Gastroesophageal sphincter (tissue), 4 donors: ENCODE measurements around the gene BEX2. TPM values are rescaled to one million over a fixed set of nuclear protein-coding genes. Genes with fewer than 3 reads are reported as not detected.

Experiments
- ATAC-seq: fragments of 150-250 bp; one replicate; pipeline ENCODE4 v1.9.1; 2016; ENCODE audit warnings: mild to moderate bottlenecking, moderate library complexity
- H3K27ac ChIP-seq, 4 donors: fragments of 200-600 bp; sonication (generic) in 3 of 4; 1 replicate in 3 of 4; 2 replicates in 1 of 4; pipeline ENCODE4 v1.5.1; 2016 to 2019
- H3K27me3 ChIP-seq: fragments of 200-600 bp; sonication (generic); one replicate; pipeline ENCODE4 v1.5.1; 2019
- H3K36me3 ChIP-seq, 2 donors: fragments of 200-600 bp; sonication (generic); one replicate each; pipeline ENCODE4 v1.5.1; 2019; ENCODE audit warnings: control low read depth in 1 of 2
- H3K4me1 ChIP-seq, 3 donors: fragments of 200-600 bp; sonication (generic); 1 replicate in 2 of 3; 2 replicates in 1 of 3; pipeline ENCODE4 v1.5.1; 2016 to 2019; ENCODE audit warnings: control low read depth in 2 of 3
- H3K4me3 ChIP-seq, 2 donors: fragments of 200-600 bp; sonication (generic); one replicate each; pipeline ENCODE4 v1.5.1; 2019; ENCODE audit warnings: mild to moderate bottlenecking in 1 of 2, moderate library complexity in 1 of 2
- H3K9me3 ChIP-seq, 3 donors: fragments of 200-600 bp; sonication (generic); one replicate each; pipeline ENCODE4 v1.5.1; 2017 to 2019; ENCODE audit warnings: control low read depth in 2 of 3
- CTCF ChIP-seq, 4 experiments: fragments of 200-600 bp in 2 of 4; fragments of 450-650 bp in 2 of 4; sonication (generic) in 1 of 4; IDR thresholded peaks; one replicate each; pipeline ENCODE4 v1.5.1; 2017 to 2019; ENCODE audit warnings: antibody characterized with exemption in 4 of 4, mild to moderate bottlenecking in 2 of 4, moderate library complexity in 2 of 4
- EP300 ChIP-seq: sonication (generic); formaldehyde crosslinking; IDR thresholded peaks from one replicate; pipeline ENCODE4 v1.6.1; 2017; ENCODE audit warnings: antibody characterized with exemption, mild to moderate bottlenecking
- POLR2A ChIP-seq, 2 donors: fragments of 450-650 bp; IDR thresholded peaks; one replicate each; pipeline ENCODE4 v1.6.1; 2017; ENCODE audit warnings: antibody characterized with exemption in 2 of 2, mild to moderate bottlenecking in 2 of 2, moderate library complexity in 1 of 2
- POLR2AphosphoS5 ChIP-seq: sonication (generic); formaldehyde crosslinking; IDR thresholded peaks from one replicate; pipeline ENCODE4 v1.6.1; 2017; ENCODE audit warnings: antibody characterized with exemption
- WGBS, 2 donors: methylation state at CpG; one replicate each; pipeline ENCODE4 v1.1.5; 2018; ENCODE audit warnings: low coverage in 1 of 2; 5-methylcytosine and 5-hydroxymethylcytosine counted together
- small RNA-seq, 4 donors: library from RNA; depleted of rRNA; stranded (forward); fragments of <200 nt; gene quantifications; one replicate each; pipeline ENCODE3, GENCODE V24; 2016
- total RNA-seq, 4 donors: library from RNA; depleted of rRNA; stranded (reverse); fragments of >200 nt; gene quantifications; one replicate each; pipeline ENCODE4 v1.1.0, GENCODE V29; 2016

Gene BEX2
- total RNA-seq, 4 donors from 2014 or later, result 2.3 to 24.5 (median 5.4) TPM

- peaks cover 15% of the 10 kb centered on the region for H3K27me3 ChIP-seq
- no peak for ATAC-seq
- WGBS, 2 donors, result 90% methylated on average over 4 of the region's 4 CpGs; no CpG with 5 or more reads in 1 of the 2 donors
- no peak overlapping the region for H3K4me3 ChIP-seq
- H3K36me3 ChIP-seq, result no peaks in the 10 kb centered on the region
- TF ChIP-seq POLR2A (IDR thresholded peaks at IDR 0.05), result no peak
- TF ChIP-seq POLR2AphosphoS5, result no peak
- no peak for TF ChIP-seq CTCF (IDR thresholded peaks at IDR 0.05)
- TF ChIP-seq EP300, result no peak
- no peak overlapping the region for H3K27ac ChIP-seq
- H3K4me1 ChIP-seq, result peaks cover 0 to 9% (median 0%) of the 10 kb centered on the region in 3 donors
- no peaks in the 10 kb centered on the region for H3K9me3 ChIP-seq
These were observed 36.5 kb downstream of the BEX2 start for GRCh38 chrX:103274284-103274683.

Small RNA genes within 50 kb of the gene (small RNA-seq; reads per million reads assigned to genes)
- 0 reads per million in 4 donors for gene Z92846.1

Other genes starting within 250 kb of the BEX2 start
- 10 to 100 TPM in 1 of 4 donors, 1 to 10 TPM in 3; 1.5 to 22.1 (median 2.9) TPM for gene BEX1, start 246.8 kb downstream of the BEX2 start, total RNA-seq
- gene NXF3, start 217.8 kb downstream of the BEX2 start, total RNA-seq, result under 1 TPM in 2 of 4 donors, not detected in 2; 0.31 to 0.87 TPM
- 10 to 100 TPM; 51.2 to 81.7 (median 60.0) TPM for gene BEX4, start 95.9 kb downstream of the BEX2 start, total RNA-seq
- gene TCEAL8, start 55.8 kb downstream of the BEX2 start, total RNA-seq, result 10 to 100 TPM; 48.9 to 84.0 (median 64.4) TPM
- under 1 TPM in 2 of 4 donors, not detected in 2; 0.54 to 0.92 TPM for gene TCEAL5, start 34.2 kb downstream of the BEX2 start, total RNA-seq
- 10 to 100 TPM in 3 of 4 donors, 1 to 10 TPM in 1; 10.0 to 20.5 (median 13.6) TPM for gene TCEAL7, start 19.2 kb upstream of the BEX2 start, total RNA-seq
- 10 to 100 TPM; 52.9 to 86.7 (median 78.3) TPM for gene TCEAL9, start 45.5 kb upstream of the BEX2 start, total RNA-seq
- gene BEX3, start 65.5 kb upstream of the BEX2 start, total RNA-seq, result 100 to 1,000 TPM; 117 to 215 (median 167) TPM
- 1 to 10 TPM; 1.3 to 8.9 (median 4.6) TPM for gene RAB40A, start 208.5 kb upstream of the BEX2 start, total RNA-seq